Raji (cell line): ENCODE measurements around the gene RBM19.

Experiments
- POLR2A ChIP-seq: IDR thresholded peaks from 2 replicates; pipeline ENCODE4 v1.6.1; 2011; ENCODE audit warnings: low read depth, low read length, control low read depth; ENCODE audit not compliant: insufficient read depth

RBM19 gene

DNA sequence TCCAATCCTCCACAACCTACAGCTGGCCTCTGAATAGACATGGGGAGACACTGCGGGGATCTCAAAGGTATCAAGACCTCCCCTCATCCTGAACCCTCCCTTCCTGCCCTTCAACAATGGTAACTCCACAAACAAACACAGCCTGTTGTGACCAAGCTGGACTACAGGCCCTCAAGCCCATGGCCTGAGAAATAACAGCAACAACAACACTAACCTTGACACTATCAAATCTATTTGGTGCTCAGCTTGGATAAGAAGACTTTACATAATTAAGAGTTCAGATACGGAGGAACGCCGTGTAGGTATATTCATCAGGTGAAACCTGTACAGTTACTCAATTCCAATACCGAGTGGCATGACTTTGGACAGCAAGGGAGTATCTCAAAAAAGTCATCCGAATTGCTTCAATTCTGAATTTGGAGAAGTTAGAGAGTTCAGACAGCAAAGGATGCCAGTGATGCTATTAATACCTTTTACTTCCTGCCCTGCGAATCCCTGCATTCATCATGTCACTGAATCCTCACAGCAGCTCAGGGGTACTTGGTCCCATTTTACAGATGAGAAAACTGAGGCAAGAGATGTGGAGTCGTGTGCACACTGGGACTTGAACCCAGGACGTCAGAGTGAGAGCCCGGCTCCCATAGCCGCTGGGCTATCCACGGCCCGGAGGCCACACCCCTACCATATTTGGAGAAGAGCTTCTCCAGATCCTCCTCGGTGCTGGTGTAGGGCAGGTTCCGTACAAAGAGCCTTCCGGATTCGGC, 17.8 kb downstream of the RBM19 start:
- TF ChIP-seq POLR2A = no peak

DNA sequence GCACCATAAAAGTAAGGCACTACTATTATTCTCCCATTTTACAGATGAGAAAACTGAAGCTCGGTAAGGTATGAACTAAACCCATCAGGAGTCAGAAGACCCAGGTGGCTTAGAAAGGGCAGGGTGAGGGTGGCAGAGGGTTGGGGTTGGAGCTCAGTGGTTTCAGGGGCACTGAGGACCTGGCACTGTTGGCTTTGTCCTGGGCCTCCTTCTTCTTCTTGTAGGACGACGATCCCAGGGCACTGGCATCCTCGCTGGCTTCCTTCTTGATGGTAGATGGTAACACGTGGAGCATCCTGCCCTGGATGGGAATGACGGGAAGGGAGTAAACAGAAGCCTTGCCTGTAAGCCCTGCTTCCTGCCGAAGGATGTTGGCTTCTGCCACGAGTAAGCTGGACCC, 19.9 kb downstream of the RBM19 start:
- no peak for TF ChIP-seq POLR2A

DNA sequence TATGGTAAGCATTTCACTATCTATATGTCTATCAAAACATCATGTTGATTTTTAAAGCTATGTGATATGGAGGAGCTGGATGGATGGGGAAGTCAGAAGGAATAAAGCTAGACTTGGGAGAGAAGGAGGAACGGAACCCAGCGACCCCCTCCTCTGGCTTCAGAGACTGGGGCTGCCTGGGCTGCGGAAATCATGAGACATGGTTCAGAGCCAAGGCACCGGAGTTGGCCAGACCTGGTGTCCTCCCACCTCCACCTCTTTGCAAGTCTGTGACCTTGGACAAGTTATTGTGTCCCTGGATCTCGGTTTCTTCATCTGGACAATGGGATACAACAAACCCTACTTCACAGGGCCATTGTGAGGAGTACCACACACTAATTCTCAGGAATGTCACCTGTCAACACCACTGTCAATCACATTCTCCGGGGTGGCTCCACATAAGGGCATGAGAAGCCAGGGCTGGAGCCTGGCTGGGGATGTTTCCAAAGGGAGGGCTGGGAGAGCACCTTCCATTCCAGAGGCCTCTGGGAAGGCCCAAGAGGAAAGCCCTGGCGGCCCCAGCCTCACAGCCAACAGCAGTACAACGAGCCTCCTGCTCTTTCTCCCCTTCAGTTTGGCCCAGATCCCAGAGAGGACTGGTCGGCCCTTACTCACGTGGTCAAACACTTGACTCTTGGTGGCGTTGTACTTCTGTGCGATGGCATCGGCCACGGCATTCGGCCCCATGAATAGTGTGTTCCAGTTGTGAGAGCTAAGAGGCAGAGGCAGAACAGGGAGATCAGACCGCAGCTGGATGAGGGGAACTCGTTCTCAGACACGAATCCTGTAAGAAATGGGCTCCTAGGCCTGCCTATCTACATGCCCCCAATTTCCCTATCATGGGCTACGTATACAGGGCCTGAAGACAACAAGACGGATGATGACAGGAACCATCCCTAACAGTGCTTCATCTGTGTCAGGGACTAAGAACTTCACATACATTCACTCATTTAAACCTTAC, 20.7 kb downstream of the RBM19 start:
- TF ChIP-seq POLR2A = no peak

DNA sequence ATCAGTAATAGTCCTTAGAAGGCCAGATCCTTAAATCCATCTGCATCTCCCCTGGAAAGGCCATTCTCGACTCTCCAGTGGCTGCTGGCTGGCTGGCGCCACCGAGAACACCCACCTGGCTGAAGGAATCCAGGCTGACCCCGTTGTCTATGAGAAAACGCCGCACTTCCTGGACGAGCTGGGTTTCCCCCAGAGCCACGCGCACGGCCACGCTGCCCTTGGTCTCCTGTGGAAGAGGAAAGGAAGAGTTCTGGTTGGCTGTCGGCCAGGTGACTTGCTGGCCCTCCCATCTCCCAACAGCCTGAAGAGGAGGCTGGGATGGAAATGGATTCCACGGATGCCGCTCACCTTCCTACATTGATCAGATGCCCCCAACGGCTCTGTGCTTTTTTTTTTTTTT, 23.9 kb downstream of the RBM19 start:
- no peak for TF ChIP-seq POLR2A

DNA sequence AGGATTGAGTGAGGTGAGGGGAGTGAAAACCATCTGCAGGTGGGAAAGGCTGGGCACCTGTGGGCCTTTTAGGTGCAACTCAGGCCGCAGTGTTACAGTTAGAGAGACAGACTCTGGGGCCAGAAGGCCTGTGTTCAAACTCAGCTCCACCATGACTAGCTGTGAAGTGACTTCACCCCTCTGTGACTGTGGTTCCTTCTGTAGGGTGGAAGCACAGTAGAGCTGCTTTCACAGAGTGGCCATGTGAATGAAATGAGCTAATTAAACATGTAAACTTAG, 25.0 kb downstream of the RBM19 start:
- TF ChIP-seq POLR2A = no peak

DNA sequence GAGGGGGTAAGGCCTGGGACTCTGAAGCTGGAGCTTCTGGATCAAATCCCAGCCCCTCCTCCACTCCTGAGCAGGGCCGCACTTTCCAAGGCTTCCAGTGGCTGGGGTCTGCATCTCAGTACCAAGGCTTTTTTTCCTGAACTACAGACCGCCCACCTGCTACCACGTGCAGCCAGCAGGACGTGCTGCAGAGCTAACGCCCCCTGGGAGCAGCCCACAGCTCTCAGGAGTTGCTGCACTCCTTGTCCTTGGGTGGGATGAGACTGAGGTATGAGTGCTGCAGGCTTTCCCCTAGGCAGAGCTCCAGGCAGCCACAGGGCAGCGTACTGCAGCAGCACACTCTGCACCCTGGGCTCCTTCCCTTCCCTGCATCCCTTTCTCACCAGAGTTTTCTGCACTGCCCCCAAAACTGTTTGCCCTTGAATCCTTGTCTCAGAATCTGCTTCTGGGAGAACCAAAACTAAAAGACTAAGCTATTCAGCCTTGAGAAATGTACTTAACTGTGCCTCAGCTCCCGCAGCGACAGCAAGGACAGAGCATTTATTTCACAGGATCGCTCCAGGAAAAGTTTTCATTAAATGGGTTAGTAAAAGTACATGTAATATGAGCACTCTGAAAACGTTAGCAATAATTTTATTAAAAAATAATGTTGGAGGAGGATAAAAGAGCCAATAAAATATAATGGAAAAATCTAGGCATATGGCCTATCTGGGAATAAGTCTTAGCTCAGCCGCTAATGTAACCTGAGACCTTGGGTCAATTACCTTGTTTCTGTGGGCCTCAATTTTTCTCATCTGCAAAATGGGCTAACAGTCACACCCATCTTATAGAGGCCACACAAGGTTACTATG, 25.5 kb downstream of the RBM19 start:
- no peak for TF ChIP-seq POLR2A

- TF ChIP-seq POLR2A = no peak
These were observed 26.3 kb downstream of the RBM19 start for GRCh38 chr12:113939867-113940266.

DNA sequence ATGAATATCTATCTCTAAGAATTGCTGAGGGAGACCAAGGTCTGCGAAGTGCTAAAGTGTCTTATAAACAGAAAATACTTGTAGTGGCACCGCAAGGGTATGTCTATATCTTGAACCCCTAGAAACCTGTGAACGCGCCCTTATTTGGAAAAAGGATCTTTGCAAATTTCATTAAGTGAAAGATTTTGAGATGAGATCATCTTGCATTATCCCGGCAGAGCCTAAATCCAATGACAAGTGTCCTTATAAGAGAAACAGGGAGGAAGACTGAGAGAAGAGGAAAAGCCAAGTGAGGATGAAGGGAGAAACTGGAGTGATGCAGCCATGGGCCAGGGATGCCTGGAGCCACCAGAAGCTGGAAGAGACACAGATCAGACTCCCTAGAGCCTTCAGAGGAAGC, 27.7 kb downstream of the RBM19 start:
- TF ChIP-seq POLR2A = no peak

- no peak for TF ChIP-seq POLR2A
These were observed 29.7 kb downstream of the RBM19 start for GRCh38 chr12:113936460-113936859.

DNA sequence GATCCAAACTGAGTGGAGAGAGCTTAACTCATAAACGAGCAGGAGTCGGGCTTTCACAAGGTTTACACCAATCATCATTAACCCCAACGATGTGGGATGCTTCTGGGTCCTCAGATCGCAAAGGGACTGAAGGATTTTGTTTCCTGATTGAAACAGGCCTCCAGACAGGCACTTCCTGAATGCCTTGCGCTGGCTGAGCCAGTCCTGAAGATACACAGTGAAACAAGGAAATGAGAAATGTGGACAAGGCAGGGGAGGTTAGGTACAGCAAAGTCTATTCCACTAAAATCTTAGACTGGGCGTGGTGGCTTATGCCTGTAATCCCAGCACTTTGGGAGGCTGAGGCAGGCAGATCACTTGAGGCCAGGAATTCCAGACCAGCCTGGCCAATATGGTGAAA, 30.7 kb downstream of the RBM19 start:
- TF ChIP-seq POLR2A = no peak

DNA sequence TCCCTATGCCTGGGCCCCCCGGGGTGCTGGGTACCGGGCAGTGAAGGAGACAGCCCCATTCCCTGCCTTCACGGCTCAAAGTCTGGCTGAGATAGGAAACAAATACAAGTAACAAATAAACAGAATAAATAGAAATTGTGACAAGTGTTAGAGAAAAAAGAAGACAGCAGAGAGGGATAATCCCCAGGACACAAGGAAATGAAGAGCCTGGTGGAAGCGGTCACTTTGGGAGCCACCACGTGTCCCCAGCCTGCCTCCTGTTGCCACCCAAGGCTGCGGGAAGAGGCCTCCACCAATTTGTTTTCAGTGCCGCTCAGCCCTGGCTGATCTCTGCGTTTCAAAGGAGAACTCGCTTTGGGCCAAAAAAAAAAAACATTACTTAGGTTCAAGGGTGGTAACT, 31.2 kb downstream of the RBM19 start:
- no peak for TF ChIP-seq POLR2A

DNA sequence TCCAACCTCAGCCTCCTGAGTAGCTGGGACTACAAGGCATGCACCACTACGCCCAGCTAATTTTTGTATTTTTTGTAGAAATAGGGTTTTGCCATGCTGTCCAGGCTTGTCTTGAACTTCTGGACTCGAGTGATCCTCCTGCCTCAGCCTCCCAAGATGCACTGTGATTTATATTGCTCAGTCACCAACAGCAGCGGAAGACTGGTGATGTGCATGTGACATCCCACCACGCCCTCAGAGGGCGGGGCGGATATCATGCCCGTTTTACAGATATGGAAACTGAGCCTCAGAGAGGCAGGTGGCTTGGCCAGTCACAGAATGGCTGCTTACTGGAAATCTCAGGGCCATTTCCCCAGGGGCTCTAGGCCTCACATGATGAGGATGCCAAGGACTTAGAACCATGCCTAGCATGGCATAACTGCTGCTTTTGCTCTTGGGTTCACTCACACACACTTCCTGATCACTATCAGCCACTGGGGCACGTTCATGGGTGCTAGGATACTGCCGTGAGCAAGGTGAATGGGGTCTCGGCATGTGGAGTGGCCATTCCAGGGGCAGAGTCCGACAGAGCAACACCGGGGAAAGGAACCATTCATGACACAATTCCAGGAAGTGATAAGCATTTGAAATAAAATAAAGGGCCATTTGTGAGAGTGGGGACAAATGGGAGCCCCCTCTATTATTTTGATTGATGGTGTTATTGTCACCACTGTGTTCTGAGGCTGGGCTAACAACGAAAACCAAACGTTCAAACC, 31.9 kb downstream of the RBM19 start:
- no peak for TF ChIP-seq POLR2A

GRCh38 chr12:113933201-113933786, 32.8 kb downstream of the RBM19 start:
- TF ChIP-seq POLR2A = no peak

GRCh38 chr12:113932381-113933196, 33.5 kb downstream of the RBM19 start:
- TF ChIP-seq POLR2A = no peak

GRCh38 chr12:113931517-113931916, 34.6 kb downstream of the RBM19 start:
- no peak for TF ChIP-seq POLR2A
